Measurements from ENCODE around the gene ELMO1.
A peak's percentile ranks its signal among the peaks of the same experiment; 100 is the strongest.
"Not testable (repeated sequence)": the region's sequence is repeated elsewhere in the genome, so short reads cannot be mapped to it uniquely, and the experiment has no call there.

ELMO1 gene

GRCh38 chr7:36986948-36987724 lies 461.5 kb downstream of the ELMO1 start:
- peak; percentile 62 for DNase-seq

- DNase-seq = no peak
Measured at GRCh38 chr7:36986511-36986933, 462.1 kb downstream of the ELMO1 start.

GRCh38 chr7:36985866-36986400 lies 462.7 kb downstream of the ELMO1 start:
- DNase-seq = no peak

- DNase-seq = no peak
Measured at GRCh38 chr7:36985316-36985715, 463.3 kb downstream of the ELMO1 start.

- DNase-seq = no peak
Measured at GRCh38 chr7:36984710-36985312, 463.9 kb downstream of the ELMO1 start.

GRCh38 chr7:36984041-36984521 lies 464.6 kb downstream of the ELMO1 start:
- no peak for DNase-seq

GRCh38 chr7:36982766-36983165 lies 465.9 kb downstream of the ELMO1 start:
- DNase-seq = no peak

- no peak for DNase-seq
Measured at GRCh38 chr7:36979810-36980248, 468.8 kb downstream of the ELMO1 start.

- DNase-seq = no peak
Measured at GRCh38 chr7:36978461-36978860, 470.2 kb downstream of the ELMO1 start.

GRCh38 chr7:36977878-36978277 lies 470.8 kb downstream of the ELMO1 start:
- DNase-seq = no peak

- not testable (repeated sequence) for DNase-seq
Measured at GRCh38 chr7:36973534-36973933, 475.1 kb downstream of the ELMO1 start.

GRCh38 chr7:36972140-36972518 lies 476.5 kb downstream of the ELMO1 start:
- DNase-seq = no peak

GRCh38 chr7:36971515-36972139 lies 477.0 kb downstream of the ELMO1 start:
- no peak for DNase-seq

GRCh38 chr7:36970551-36971514 lies 477.8 kb downstream of the ELMO1 start:
- DNase-seq = peak; percentile 11

- peak; percentile 44 for DNase-seq
Measured at GRCh38 chr7:36969376-36969775, 479.3 kb downstream of the ELMO1 start.

GRCh38 chr7:36967387-36967786 lies 481.3 kb downstream of the ELMO1 start:
- DNase-seq = no peak

- DNase-seq = no peak
Measured at GRCh38 chr7:36966636-36967035, 482.0 kb downstream of the ELMO1 start.

GRCh38 chr7:36966039-36966438 lies 482.6 kb downstream of the ELMO1 start:
- DNase-seq = no peak

- DNase-seq = no peak
Measured at GRCh38 chr7:36965625-36966024, 483.0 kb downstream of the ELMO1 start.

GRCh38 chr7:36964297-36964696 lies 484.4 kb downstream of the ELMO1 start:
- DNase-seq = no peak

GRCh38 chr7:36962367-36962766 lies 486.3 kb downstream of the ELMO1 start:
- no peak for DNase-seq

GRCh38 chr7:36961693-36962092 lies 487.0 kb downstream of the ELMO1 start:
- no peak for DNase-seq
